Osteoblast (primary cell): ENCODE results near the gene CDYL. TPM values are rescaled to one million over a fixed set of nuclear protein-coding genes. Genes with fewer than 3 reads are reported as not detected.

Experiments
- DNase-seq: peaks from one replicate; pipeline ENCODE4 v3.0.0; 2011; ENCODE audit warnings: low spot score, mixed read lengths; ENCODE audit not compliant: insufficient read length; ENCODE audit errors: missing footprints
- H2AFZ ChIP-seq: 2 replicates; pipeline ENCODE4 v1.6.0; 2011; ENCODE audit warnings: mild to moderate bottlenecking, low read length
- H3K27ac ChIP-seq: 2 replicates; pipeline ENCODE4 v1.5.1; 2011; ENCODE audit warnings: mild to moderate bottlenecking, low read depth, low read length, moderate library complexity
- H3K27me3 ChIP-seq: 2 replicates; pipeline ENCODE4 v1.6.0; 2012; ENCODE audit warnings: mild to moderate bottlenecking, control low read depth, inconsistent platforms, low read length, moderate library complexity; ENCODE audit not compliant: insufficient read depth
- H3K36me3 ChIP-seq: 2 replicates; pipeline ENCODE4 v1.5.1; 2011; ENCODE audit warnings: mild to moderate bottlenecking, low read length, control low read depth, moderate library complexity; ENCODE audit not compliant: insufficient read depth
- H3K4me1 ChIP-seq: 2 replicates; pipeline ENCODE4 v1.5.1; 2011; ENCODE audit warnings: mild to moderate bottlenecking, low read length, control low read depth, moderate library complexity; ENCODE audit not compliant: insufficient read depth
- H3K4me2 ChIP-seq: 2 replicates; pipeline ENCODE4 v1.6.0; 2011; ENCODE audit warnings: mild to moderate bottlenecking, low read length; ENCODE audit not compliant: insufficient read depth
- H3K4me3 ChIP-seq: fragments of 200-600 bp; sonication (generic); 3 replicates; pipeline ENCODE4 v1.5.1; 2012; ENCODE audit warnings: mild to moderate bottlenecking, low read length, inconsistent platforms; ENCODE audit not compliant: insufficient read depth
- H3K79me2 ChIP-seq: 2 replicates; pipeline ENCODE4 v1.6.0; 2012; ENCODE audit warnings: mild to moderate bottlenecking, low read length, control low read depth, inconsistent platforms; ENCODE audit not compliant: insufficient read depth
- H3K9me3 ChIP-seq: 2 replicates; pipeline ENCODE4 v1.5.1; 2011; ENCODE audit warnings: low read depth, low read length, control low read depth
- H4K20me1 ChIP-seq: 2 replicates; pipeline ENCODE4 v1.6.0; 2012; ENCODE audit warnings: mild to moderate bottlenecking, low read length, control low read depth; ENCODE audit not compliant: insufficient read depth
- total RNA-seq: library from RNA; depleted of rRNA; stranded (reverse); fragments of >200 nt; gene quantifications from 2 replicates; pipeline ENCODE4 v1.2.3, GENCODE V29; 2012
- TF ChIP-seq, protein P1 (sequence below): IDR thresholded peaks from 2 replicates; pipeline ENCODE4 v1.5.1; 2011; ENCODE audit warnings: mild to moderate bottlenecking, low read depth, low read length, moderate library complexity; ENCODE audit errors: extremely low read depth

The CDYL gene
- total RNA-seq, 1 donor: 106 TPM

- H2AFZ ChIP-seq: peak overlapping the region; percentile 57
- H3K4me3 ChIP-seq: peak overlapping the region; percentile 8
- H4K20me1 ChIP-seq: peaks cover 4% of the 10 kb centered on the region
Measured at GRCh38 chr6:4914420-4915159, 138.4 kb downstream of the CDYL start.

GRCh38 chr6:4916954-4917561 lies 140.9 kb downstream of the CDYL start:
- no peak overlapping the region for H3K27ac ChIP-seq
- peaks cover 10% of the 10 kb centered on the region for H3K79me2 ChIP-seq
- no peaks in the 10 kb centered on the region for H3K9me3 ChIP-seq
- H3K4me2 ChIP-seq: no peak overlapping the region
- peaks cover 4% of the 10 kb centered on the region for H4K20me1 ChIP-seq
- no peaks in the 10 kb centered on the region for H3K27me3 ChIP-seq
- DNase-seq: no peak
- H3K36me3 ChIP-seq: no peaks in the 10 kb centered on the region
- H3K4me3 ChIP-seq: no peak overlapping the region
- no peak overlapping the region for H2AFZ ChIP-seq
- peaks cover 16% of the 10 kb centered on the region for H3K4me1 ChIP-seq
- TF ChIP-seq, protein P1, sequence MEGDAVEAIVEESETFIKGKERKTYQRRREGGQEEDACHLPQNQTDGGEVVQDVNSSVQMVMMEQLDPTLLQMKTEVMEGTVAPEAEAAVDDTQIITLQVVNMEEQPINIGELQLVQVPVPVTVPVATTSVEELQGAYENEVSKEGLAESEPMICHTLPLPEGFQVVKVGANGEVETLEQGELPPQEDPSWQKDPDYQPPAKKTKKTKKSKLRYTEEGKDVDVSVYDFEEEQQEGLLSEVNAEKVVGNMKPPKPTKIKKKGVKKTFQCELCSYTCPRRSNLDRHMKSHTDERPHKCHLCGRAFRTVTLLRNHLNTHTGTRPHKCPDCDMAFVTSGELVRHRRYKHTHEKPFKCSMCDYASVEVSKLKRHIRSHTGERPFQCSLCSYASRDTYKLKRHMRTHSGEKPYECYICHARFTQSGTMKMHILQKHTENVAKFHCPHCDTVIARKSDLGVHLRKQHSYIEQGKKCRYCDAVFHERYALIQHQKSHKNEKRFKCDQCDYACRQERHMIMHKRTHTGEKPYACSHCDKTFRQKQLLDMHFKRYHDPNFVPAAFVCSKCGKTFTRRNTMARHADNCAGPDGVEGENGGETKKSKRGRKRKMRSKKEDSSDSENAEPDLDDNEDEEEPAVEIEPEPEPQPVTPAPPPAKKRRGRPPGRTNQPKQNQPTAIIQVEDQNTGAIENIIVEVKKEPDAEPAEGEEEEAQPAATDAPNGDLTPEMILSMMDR: no peak

More at GRCh38 chr6:4914420-4915159, 138.4 kb downstream of the CDYL start:
- Histone ChIP-seq H3K9me3 (no peaks in the 10 kb centered on the region), H3K27me3 (no peaks in the 10 kb centered on the region), H3K4me1 (peaks cover 16% of the 10 kb centered on the region), H3K27ac (peak overlapping the region; percentile 57), H3K79me2 (peaks cover 10% of the 10 kb centered on the region), H3K4me2 (peak overlapping the region; percentile 53), H3K36me3 (no peaks in the 10 kb centered on the region)
- TF ChIP-seq, protein P1: no peak
- peak; percentile 88 for DNase-seq

DNA sequence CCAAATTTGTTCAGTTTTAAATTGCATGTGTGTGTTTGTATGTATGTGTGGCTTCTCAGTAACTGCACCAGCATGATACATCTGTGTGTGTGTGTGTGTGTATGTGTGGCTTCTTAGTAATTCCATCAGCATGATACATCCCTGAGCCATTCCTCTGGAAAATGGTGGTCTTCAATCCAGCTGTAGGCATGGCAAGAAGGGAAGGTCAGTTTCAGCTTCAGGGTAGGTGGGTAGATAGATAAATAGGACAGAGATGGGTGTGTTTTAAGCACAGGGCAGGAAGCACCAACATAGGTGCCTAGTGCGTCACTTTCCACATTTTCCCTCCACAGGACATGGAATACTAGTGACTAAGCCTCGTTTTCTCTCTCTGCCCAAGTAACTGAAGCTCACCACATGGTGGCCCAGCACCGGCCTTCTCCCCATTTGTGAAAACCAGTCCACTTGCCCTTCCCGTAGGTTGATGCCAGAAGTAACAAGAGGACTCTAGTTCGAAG lies 144.8 kb downstream of the CDYL start:
- Histone ChIP-seq H3K9me3 (no peaks in the 10 kb centered on the region), H3K27ac (no peak overlapping the region), H3K4me2 (no peak overlapping the region), H3K79me2 (peaks cover 12% of the 10 kb centered on the region), H3K4me1 (no peaks in the 10 kb centered on the region), H4K20me1 (no peaks in the 10 kb centered on the region), H3K4me3 (no peak overlapping the region), H2AFZ (no peak overlapping the region), H3K27me3 (no peaks in the 10 kb centered on the region), H3K36me3 (no peaks in the 10 kb centered on the region)
- DNase-seq: no peak
- TF ChIP-seq, protein P1: no peak

GRCh38 chr6:4922488-4923037 lies 146.4 kb downstream of the CDYL start:
- TF ChIP-seq, protein P1: no peak
- Histone ChIP-seq H3K4me3 (no peak overlapping the region), H3K9me3 (no peaks in the 10 kb centered on the region), H2AFZ (no peak overlapping the region), H3K27ac (no peak overlapping the region), H3K4me1 (no peaks in the 10 kb centered on the region), H3K27me3 (no peaks in the 10 kb centered on the region), H3K36me3 (no peaks in the 10 kb centered on the region), H3K79me2 (peaks cover 12% of the 10 kb centered on the region), H3K4me2 (no peak overlapping the region), H4K20me1 (no peaks in the 10 kb centered on the region)
- DNase-seq: no peak
